Trophoblast cell (in vitro differentiated cells and primary cell): ENCODE measurements around the gene MANEAL.
A peak's percentile ranks its signal among the peaks of the same experiment; 100 is the strongest.

Experiments
- DNase-seq, 2 donors: peaks; one replicate each; pipeline ENCODE4 v3.0.0-alpha.2; 2016
- H2AFZ ChIP-seq: 2 replicates; pipeline ENCODE4 v1.6.1; 2013; ENCODE audit warnings: low read length, moderate library complexity, mild to moderate bottlenecking; ENCODE audit not compliant: insufficient read depth, poor library complexity
- H2AK5ac ChIP-seq: 2 replicates; pipeline ENCODE4 v1.6.1; 2013; ENCODE audit warnings: mild to moderate bottlenecking, low read length
- H2BK120ac ChIP-seq: 2 replicates; pipeline ENCODE4 v1.6.1; 2013; ENCODE audit warnings: low read length, mild to moderate bottlenecking, moderate library complexity; ENCODE audit not compliant: insufficient read depth, poor library complexity
- H2BK12ac ChIP-seq: 2 replicates; pipeline ENCODE4 v1.6.1; 2013; ENCODE audit warnings: mild to moderate bottlenecking, low read length, moderate library complexity
- H2BK5ac ChIP-seq: 2 replicates; pipeline ENCODE4 v1.6.1; 2013; ENCODE audit warnings: low read length, low read depth, moderate library complexity, mild to moderate bottlenecking; ENCODE audit not compliant: poor library complexity
- H3K14ac ChIP-seq: 2 replicates; pipeline ENCODE4 v1.6.1; 2013; ENCODE audit warnings: mild to moderate bottlenecking, low read length
- H3K18ac ChIP-seq: 2 replicates; pipeline ENCODE4 v1.6.1; 2013; ENCODE audit warnings: mild to moderate bottlenecking, low read length
- H3K23ac ChIP-seq: 2 replicates; pipeline ENCODE4 v1.6.1; 2013; ENCODE audit warnings: low read length
- H3K27ac ChIP-seq: 2 replicates; pipeline ENCODE4 v1.5.1; 2013; ENCODE audit warnings: low read depth, mild to moderate bottlenecking, inconsistent platforms, low read length, moderate library complexity
- H3K27me3 ChIP-seq: 2 replicates; pipeline ENCODE4 v1.6.1; 2013; ENCODE audit warnings: inconsistent platforms, mild to moderate bottlenecking, low read length, moderate library complexity; ENCODE audit not compliant: insufficient read depth
- H3K36me3 ChIP-seq, 2 experiments: 1 replicate in 1 of 2; 2 replicates in 1 of 2; pipeline ENCODE4 v1.6.1; 2013; ENCODE audit warnings: low read length in 2 of 2, mild to moderate bottlenecking in 2 of 2, moderate library complexity in 1 of 2; ENCODE audit not compliant: insufficient read depth in 2 of 2, control insufficient read depth in 1 of 2
- H3K4ac ChIP-seq: 2 replicates; pipeline ENCODE4 v1.6.1; 2013; ENCODE audit warnings: low read depth, mild to moderate bottlenecking, low read length, moderate library complexity
- H3K4me1 ChIP-seq, 2 experiments: 1 replicate in 1 of 2; 2 replicates in 1 of 2; pipeline ENCODE4 v1.6.1; 2013; ENCODE audit warnings: low read length in 2 of 2, mild to moderate bottlenecking in 2 of 2, moderate library complexity in 1 of 2; ENCODE audit not compliant: insufficient read depth in 2 of 2, control insufficient read depth in 1 of 2
- H3K4me2 ChIP-seq: 2 replicates; pipeline ENCODE4 v1.6.1; 2013; ENCODE audit warnings: inconsistent platforms, mild to moderate bottlenecking, low read length, moderate library complexity
- H3K4me3 ChIP-seq: 2 replicates; pipeline ENCODE4 v1.5.1; 2013; ENCODE audit warnings: mild to moderate bottlenecking, low read depth, low read length, inconsistent platforms
- H3K79me1 ChIP-seq: one replicate; pipeline ENCODE4 v1.6.1; 2013; ENCODE audit warnings: low read length
- H3K79me2 ChIP-seq: 2 replicates; pipeline ENCODE4 v1.6.1; 2013; ENCODE audit warnings: low read length, mild to moderate bottlenecking; ENCODE audit not compliant: control insufficient read depth, insufficient read depth, poor library complexity
- H3K9ac ChIP-seq: 2 replicates; pipeline ENCODE4 v1.6.1; 2013; ENCODE audit warnings: mild to moderate bottlenecking, low read length
- H3K9me3 ChIP-seq: 2 replicates; pipeline ENCODE4 v1.6.1; 2013; ENCODE audit warnings: low read depth, mild to moderate bottlenecking, control low read depth, inconsistent platforms, low read length; ENCODE audit not compliant: insufficient read depth
- H4K12ac ChIP-seq: 2 replicates; pipeline ENCODE4 v1.6.1; 2013; ENCODE audit warnings: low read depth, mild to moderate bottlenecking, low read length, moderate library complexity
- H4K8ac ChIP-seq: 2 replicates; pipeline ENCODE4 v1.6.1; 2013; ENCODE audit warnings: low read depth, mild to moderate bottlenecking, low read length, moderate library complexity
- H4K91ac ChIP-seq: one replicate; pipeline ENCODE4 v1.6.1; 2013; ENCODE audit warnings: low read depth, mild to moderate bottlenecking, low read length, moderate library complexity
- WGBS: extraction: QIAGEN DNeasy Blood & Tissue Kit; methylation state at CpG from one replicate; pipeline ENCODE4 v1.1.7; 2013; ENCODE audit warnings: missing lambda C conversion rate; ENCODE audit not compliant: insufficient read length, insufficient coverage; ENCODE audit errors: extremely low coverage; 5-methylcytosine and 5-hydroxymethylcytosine counted together

Gene MANEAL

GRCh38 chr1:37764414-37764825 is 29.2 kb upstream of the MANEAL start:
- Histone ChIP-seq H3K9me3 (peaks cover 12% of the 10 kb centered on the region), H3K9ac (no peak overlapping the region), H3K27ac (no peak overlapping the region), H2BK12ac (no peak overlapping the region), H3K14ac (no peak overlapping the region), H3K4me2 (no peak overlapping the region), H3K4me1 (no peaks in the 10 kb centered on the region), H2AK5ac (no peak overlapping the region), H3K79me1 (no peaks in the 10 kb centered on the region), H3K36me3 (no peaks in the 10 kb centered on the region), H3K18ac (no peak overlapping the region), H3K27me3 (peaks cover 31% of the 10 kb centered on the region), H4K91ac (no peak overlapping the region), H4K12ac (no peak overlapping the region), H4K8ac (no peak overlapping the region), H3K4ac (no peak overlapping the region), H2AFZ (no peak overlapping the region), H3K4me3 (no peak overlapping the region), H3K79me2 (no peaks in the 10 kb centered on the region), H2BK120ac (no peak overlapping the region), H2BK5ac (no peak overlapping the region), H3K23ac (no peak overlapping the region)
- DNase-seq = peak in 1 of 2 donors; percentile 67
- no CpG with 5 or more reads among the region's 29 CpGs for WGBS

- Histone ChIP-seq H3K4ac (no peak within 1 kb of the TSS), H3K4me3 (no peak within 1 kb of the TSS), H3K18ac (no peak within 1 kb of the TSS), H3K36me3 (no peaks in the 10 kb centered on the region), H3K14ac (no peak within 1 kb of the TSS), H3K79me2 (no peaks in the 10 kb centered on the region), H3K27me3 (peaks cover 31% of the 10 kb centered on the region), H4K12ac (no peak within 1 kb of the TSS), H3K9me3 (peaks cover 12% of the 10 kb centered on the region), H2BK12ac (no peak within 1 kb of the TSS), H3K27ac (no peak within 1 kb of the TSS), H3K23ac (no peak within 1 kb of the TSS), H3K4me2 (no peak within 1 kb of the TSS), H3K9ac (no peak within 1 kb of the TSS), H3K4me1 (no peaks in the 10 kb centered on the region), H3K79me1 (no peaks in the 10 kb centered on the region), H2BK120ac (no peak within 1 kb of the TSS), H4K91ac (no peak within 1 kb of the TSS), H2BK5ac (no peak within 1 kb of the TSS), H2AFZ (no peak within 1 kb of the TSS), H4K8ac (no peak within 1 kb of the TSS), H2AK5ac (no peak within 1 kb of the TSS)
- WGBS = no CpG with 5 or more reads among the region's 33 CpGs
- DNase-seq = no peak
Measured at GRCh38 chr1:37764888-37765441, 28.7 kb upstream of the MANEAL start, which contains the start of gene EPHA10. TSS of gene EPHA10 (minus strand) at chr1:37765120. CDS start at chr1:37765066, 54 bp downstream.

- Histone ChIP-seq H3K23ac (no peak overlapping the region), H2AK5ac (no peak overlapping the region), H4K8ac (no peak overlapping the region), H2BK5ac (no peak overlapping the region), H4K12ac (no peak overlapping the region), H3K4me3 (no peak overlapping the region), H3K27me3 (peaks cover 31% of the 10 kb centered on the region), H4K91ac (no peak overlapping the region), H3K4me1 (no peaks in the 10 kb centered on the region), H3K9ac (no peak overlapping the region), H3K4me2 (no peak overlapping the region), H3K9me3 (peaks cover 12% of the 10 kb centered on the region), H3K14ac (no peak overlapping the region), H2BK12ac (no peak overlapping the region), H3K4ac (no peak overlapping the region), H2AFZ (no peak overlapping the region), H3K79me1 (no peaks in the 10 kb centered on the region), H2BK120ac (no peak overlapping the region), H3K18ac (no peak overlapping the region), H3K27ac (no peak overlapping the region), H3K79me2 (no peaks in the 10 kb centered on the region), H3K36me3 (no peaks in the 10 kb centered on the region)
- WGBS = no CpG with 5 or more reads among the region's 27 CpGs
- DNase-seq = no peak
Measured at GRCh38 chr1:37765916-37766664, 27.6 kb upstream of the MANEAL start.

GRCh38 chr1:37767488-37767887 is 26.2 kb upstream of the MANEAL start:
- Histone ChIP-seq H3K4me3 (no peak overlapping the region), H4K12ac (no peak overlapping the region), H3K9ac (no peak overlapping the region), H3K36me3 (no peaks in the 10 kb centered on the region), H2AFZ (no peak overlapping the region), H3K18ac (no peak overlapping the region), H3K27ac (no peak overlapping the region), H2BK5ac (no peak overlapping the region), H4K91ac (no peak overlapping the region), H3K4me1 (no peaks in the 10 kb centered on the region), H4K8ac (no peak overlapping the region), H2BK12ac (no peak overlapping the region), H3K23ac (no peak overlapping the region), H3K27me3 (peaks cover 31% of the 10 kb centered on the region), H3K79me2 (no peaks in the 10 kb centered on the region), H2AK5ac (no peak overlapping the region), H3K9me3 (peaks cover 12% of the 10 kb centered on the region), H3K4ac (no peak overlapping the region), H3K14ac (no peak overlapping the region), H3K79me1 (no peaks in the 10 kb centered on the region), H3K4me2 (no peak overlapping the region), H2BK120ac (no peak overlapping the region)
- WGBS = no CpG with 5 or more reads among the region's 2 CpGs
- DNase-seq = no peak
